Measurements from ENCODE around the gene PRKCI. TPM values are rescaled to one million over a fixed set of nuclear protein-coding genes. Genes with fewer than 3 reads are reported as not detected.
A peak's percentile ranks its signal among the peaks of the same experiment; 100 is the strongest.
"Not testable (repeated sequence)": the region's sequence is repeated elsewhere in the genome, so short reads cannot be mapped to it uniquely, and the experiment has no call there.

Gene PRKCI
- polyA plus RNA-seq, 1 experiment = 15.1 TPM

GRCh38 chr3:170180908-170181885 lies 41.0 kb upstream of the PRKCI start, which contains the start of gene PHC3:
PHC3 (minus strand) TSS chr3:170181733; CDS start chr3:170181715, 18 bp downstream.
- CTCF ChIA-PET = no interaction called here
- DNase-seq (ENCODE audit: low read depth) = peak; percentile 60
- POLR2A ChIA-PET = interaction anchor here (0.6 kb wide), 1 partner anchor 175 kb away, joined by 4 read pairs; no protein-coding TSS in a partner anchor
- peaks cover 3% of the 10 kb centered on the region for H3K36me3 ChIP-seq (ENCODE audit: control insufficient read depth, insufficient read depth, low read length)
- H3K27me3 ChIP-seq (ENCODE audit: control insufficient read depth, insufficient read depth, low read length) = no peaks in the 10 kb centered on the region
- H3K4me3 ChIP-seq (ENCODE audit: low read depth, low read length) = peak within 1 kb of the TSS; percentile 80
- no peak for TF ChIP-seq CTCF (IDR thresholded peaks at IDR 0.05; ENCODE audit: insufficient read depth, low read depth, low read length)

GRCh38 chr3:170189398-170190256 lies 32.6 kb upstream of the PRKCI start:
- DNase-seq (ENCODE audit: low read depth) = no peak
- POLR2A ChIA-PET = no interaction called here
- H3K4me3 ChIP-seq (ENCODE audit: low read depth, low read length) = no peak overlapping the region
- no peaks in the 10 kb centered on the region; the same call in 1 of the 2 replicates for H3K27me3 ChIP-seq (ENCODE audit: control insufficient read depth, insufficient read depth, low read length)
- no peak for TF ChIP-seq CTCF (IDR thresholded peaks at IDR 0.05; ENCODE audit: insufficient read depth, low read depth, low read length)
- CTCF ChIA-PET = interaction anchor here (0.8 to 2.5 kb wide), 7 partner anchors 10 to 622 kb away, joined by 3 to 12 read pairs (median 3); no protein-coding TSS in a partner anchor
- no peaks in the 10 kb centered on the region for H3K36me3 ChIP-seq (ENCODE audit: control insufficient read depth, insufficient read depth, low read length)

- CTCF ChIA-PET; H3K4me3 ChIP-seq (ENCODE audit: low read depth, low read length): not testable (repeated sequence)
These were observed 26.5 kb upstream of the PRKCI start for GRCh38 chr3:170195759-170196158.

GRCh38 chr3:170196833-170197232 lies 25.4 kb upstream of the PRKCI start:
- Histone ChIP-seq H3K27me3 (ENCODE audit: control insufficient read depth, insufficient read depth, low read length) (no peaks in the 10 kb centered on the region; the same call in none of the 2 replicates), H3K36me3 (ENCODE audit: control insufficient read depth, insufficient read depth, low read length) (no peaks in the 10 kb centered on the region), H3K4me3 (ENCODE audit: low read depth, low read length) (no peak overlapping the region)
- POLR2A ChIA-PET = no interaction called here
- no peak for DNase-seq (ENCODE audit: low read depth)
- no peak for TF ChIP-seq CTCF (IDR thresholded peaks at IDR 0.05; ENCODE audit: insufficient read depth, low read depth, low read length)
- CTCF ChIA-PET = no interaction called here

More at GRCh38 chr3:170195759-170196158, 26.5 kb upstream of the PRKCI start:
- POLR2A ChIA-PET; H3K36me3 ChIP-seq (ENCODE audit: control insufficient read depth, insufficient read depth, low read length); DNase-seq (ENCODE audit: low read depth); H3K27me3 ChIP-seq (ENCODE audit: control insufficient read depth, insufficient read depth, low read length): not testable (repeated sequence)

GRCh38 chr3:170200987-170201386 lies 21.2 kb upstream of the PRKCI start:
- no peak for TF ChIP-seq CTCF (IDR thresholded peaks at IDR 0.05; ENCODE audit: insufficient read depth, low read depth, low read length)
- H3K27me3 ChIP-seq (ENCODE audit: control insufficient read depth, insufficient read depth, low read length) = no peaks in the 10 kb centered on the region; the same call in 1 of the 2 replicates
- CTCF ChIA-PET = interaction anchor here (0.6 to 0.8 kb wide), 4 partner anchors 52 to 709 kb away, joined by 3 read pairs; no protein-coding TSS in a partner anchor

More at GRCh38 chr3:170200987-170201386, 21.2 kb upstream of the PRKCI start:
- POLR2A ChIA-PET = no interaction called here
- no peak for DNase-seq (ENCODE audit: low read depth)
- Histone ChIP-seq H3K36me3 (ENCODE audit: control insufficient read depth, insufficient read depth, low read length) (no peaks in the 10 kb centered on the region), H3K4me3 (ENCODE audit: low read depth, low read length) (no peak overlapping the region)
